Ishikawa (cell line): ENCODE data around the gene LRFN2.

Experiments
- CEBPB ChIP-seq: IDR thresholded peaks from 2 replicates; pipeline ENCODE4 v1.6.1; 2012
- CREB1 ChIP-seq: IDR thresholded peaks from 2 replicates; pipeline ENCODE4 v1.6.1; 2012; ENCODE audit warnings: low read depth
- EP300 ChIP-seq: IDR thresholded peaks from 2 replicates; pipeline ENCODE4 v1.6.1; 2012; ENCODE audit warnings: borderline replicate concordance
- FOXM1 ChIP-seq: IDR thresholded peaks from 2 replicates; pipeline ENCODE4 v1.6.1; 2012; ENCODE audit warnings: low read depth, borderline replicate concordance
- MAX ChIP-seq: IDR thresholded peaks from 2 replicates; pipeline ENCODE4 v1.6.1; 2012
- NFIC ChIP-seq: IDR thresholded peaks from 2 replicates; pipeline ENCODE4 v1.6.1; 2012
- RAD21 ChIP-seq: IDR thresholded peaks from 2 replicates; pipeline ENCODE4 v1.6.1; 2012; ENCODE audit warnings: low read depth
- REST ChIP-seq: IDR thresholded peaks from 2 replicates; pipeline ENCODE4 v1.6.1; 2012; ENCODE audit warnings: low read depth, mild to moderate bottlenecking
- TAF1 ChIP-seq: IDR thresholded peaks from 2 replicates; pipeline ENCODE4 v1.6.1; 2012; ENCODE audit warnings: low read depth, mild to moderate bottlenecking
- TEAD4 ChIP-seq: IDR thresholded peaks from 2 replicates; pipeline ENCODE4 v1.6.1; 2012
- YY1 ChIP-seq: IDR thresholded peaks from 2 replicates; pipeline ENCODE4 v1.6.1; 2012; ENCODE audit warnings: low read depth
- ZBTB7A ChIP-seq: IDR thresholded peaks from 2 replicates; pipeline ENCODE4 v1.6.1; 2012; ENCODE audit warnings: low read depth

- TF ChIP-seq TAF1 (no peak), YY1 (no peak), RAD21 (no peak), TEAD4 (no peak), CREB1 (no peak), NFIC (no peak), REST (no peak), MAX (no peak), CEBPB (no peak), EP300 (no peak), FOXM1 (no peak), ZBTB7A (no peak)
Observed at GRCh38 chr6:40474937-40475336, 112.2 kb downstream of the LRFN2 start.
